ENCODE data around the gene CNPY1. TPM values are rescaled to one million over a fixed set of nuclear protein-coding genes. Genes with fewer than 3 reads are reported as not detected.

The CNPY1 gene
- total RNA-seq, 4 donors from 2014 or later = not detected

- peaks cover 0 to 73% (median 3%) of the 10 kb centered on the region in 4 donors for H3K27me3 ChIP-seq
- DNase-seq (ENCODE audit: extremely low spot score) = no peak
- intact Hi-C loops (cut with DNase I) = no loop called here
- H3K4me3 ChIP-seq = no peak overlapping the region
- H3K27ac ChIP-seq (replicated peaks in 1 of 4) = no peak overlapping the region
- H3K4me1 ChIP-seq = no peaks in the 10 kb centered on the region
- no peak for TF ChIP-seq POLR2AphosphoS5 (IDR thresholded peaks at IDR 0.05)
- no peak for TF ChIP-seq POLR2A (IDR thresholded peaks at IDR 0.05; ENCODE audit: low read depth)
- no peak for TF ChIP-seq EP300 (IDR thresholded peaks at IDR 0.05)
- no peak for TF ChIP-seq CTCF (IDR thresholded peaks at IDR 0.05)
- H3K9me3 ChIP-seq = peaks cover 0 to 21% (median 0%) of the 10 kb centered on the region in 4 donors
- WGBS = 77% methylated on average over 9 of the region's 9 CpGs
- H3K36me3 ChIP-seq = no peaks in the 10 kb centered on the region
Measured at GRCh38 chr7:155556763-155557162, 10.4 kb upstream of the CNPY1 start.

- intact Hi-C loops (cut with DNase I) = no loop called here
- Histone ChIP-seq H3K4me1 (no peaks in the 10 kb centered on the region), H3K9me3 (peaks cover 0 to 22% (median 0%) of the 10 kb centered on the region in 4 donors), H3K27ac (replicated peaks in 1 of 4) (no peak overlapping the region), H3K36me3 (no peaks in the 10 kb centered on the region), H3K4me3 (no peak overlapping the region), H3K27me3 (peaks cover 0 to 58% (median 0%) of the 10 kb centered on the region in 4 donors)
- WGBS = 81% methylated on average over 18 of the region's 33 CpGs
- no peak for DNase-seq (ENCODE audit: extremely low spot score)
- no peak for TF ChIP-seq EP300 (IDR thresholded peaks at IDR 0.05)
- no peak for TF ChIP-seq CTCF (IDR thresholded peaks at IDR 0.05)
- TF ChIP-seq POLR2AphosphoS5 (IDR thresholded peaks at IDR 0.05) = no peak
- no peak for TF ChIP-seq POLR2A (IDR thresholded peaks at IDR 0.05; ENCODE audit: low read depth)
Measured at GRCh38 chr7:155555116-155555695, 8.8 kb upstream of the CNPY1 start.

GRCh38 chr7:155553871-155554270 is 7.5 kb upstream of the CNPY1 start:
- TF ChIP-seq EP300 (IDR thresholded peaks at IDR 0.05) (no peak), POLR2AphosphoS5 (IDR thresholded peaks at IDR 0.05) (no peak), POLR2A (IDR thresholded peaks at IDR 0.05; ENCODE audit: low read depth) (no peak), CTCF (IDR thresholded peaks at IDR 0.05) (no peak)
- Histone ChIP-seq H3K27ac (replicated peaks in 1 of 4) (no peak overlapping the region), H3K4me3 (no peak overlapping the region), H3K27me3 (peaks cover 0 to 55% (median 0%) of the 10 kb centered on the region in 4 donors), H3K9me3 (peaks cover 0 to 22% (median 0%) of the 10 kb centered on the region in 4 donors), H3K36me3 (no peaks in the 10 kb centered on the region), H3K4me1 (no peaks in the 10 kb centered on the region)
- intact Hi-C loops (cut with DNase I) = no loop called here
- 89% methylated on average over 3 of the region's 3 CpGs for WGBS
- DNase-seq (ENCODE audit: extremely low spot score) = no peak

GRCh38 chr7:155551785-155552611 is 5.6 kb upstream of the CNPY1 start:
- Histone ChIP-seq H3K27ac (replicated peaks in 1 of 4) (no peak overlapping the region), H3K4me3 (no peak overlapping the region), H3K9me3 (peaks cover 0 to 22% (median 0%) of the 10 kb centered on the region in 4 donors), H3K27me3 (peaks cover 0 to 49% (median 0%) of the 10 kb centered on the region in 4 donors), H3K36me3 (no peaks in the 10 kb centered on the region), H3K4me1 (no peaks in the 10 kb centered on the region)
- 86% methylated on average over 14 of the region's 15 CpGs for WGBS
- intact Hi-C loops (cut with DNase I) = no loop called here
- TF ChIP-seq POLR2A (IDR thresholded peaks at IDR 0.05; ENCODE audit: low read depth) = no peak
- TF ChIP-seq EP300 (IDR thresholded peaks at IDR 0.05) = no peak
- TF ChIP-seq CTCF (IDR thresholded peaks at IDR 0.05) = no peak
- TF ChIP-seq POLR2AphosphoS5 (IDR thresholded peaks at IDR 0.05) = no peak
- no peak for DNase-seq (ENCODE audit: extremely low spot score)
